Left ventricle myocardium inferior (tissue), 1 donor: Measurements from ENCODE around the gene TRIM3. TPM values are rescaled to one million over a fixed set of nuclear protein-coding genes. Genes with fewer than 3 reads are reported as not detected.

Experiments
- DNase-seq: peaks from one replicate; pipeline ENCODE4 v3.0.0-alpha.2; 2020
- H3K27ac ChIP-seq: fragments of 200-600 bp; replicated peaks from 2 replicates; pipeline ENCODE4 v1.8.0; 2021
- H3K27me3 ChIP-seq: fragments of 200-600 bp; 2 replicates; pipeline ENCODE4 v1.8.0; 2021; ENCODE audit warnings: low read depth
- H3K36me3 ChIP-seq: fragments of 200-600 bp; 2 replicates; pipeline ENCODE4 v1.8.0; 2021
- H3K4me1 ChIP-seq: fragments of 200-600 bp; 2 replicates; pipeline ENCODE4 v1.8.0; 2021
- H3K4me3 ChIP-seq: fragments of 200-600 bp; 2 replicates; pipeline ENCODE4 v1.8.0; 2021; ENCODE audit warnings: mild to moderate bottlenecking, moderate library complexity
- H3K9me3 ChIP-seq: fragments of 200-600 bp; replicated peaks from 2 replicates; pipeline ENCODE4 v1.8.0; 2021
- CTCF ChIP-seq: fragments of 200-600 bp; IDR thresholded peaks from 2 replicates; pipeline ENCODE4 v1.8.0; 2021; ENCODE audit warnings: antibody characterized with exemption, mild to moderate bottlenecking, borderline replicate concordance
- intact Hi-C: fragments of 100-400 bp; cut with micrococcal nuclease; formaldehyde crosslinking; loops from one replicate; pipeline ENCODE4 v1.11.0; 2022
- total RNA-seq: library from RNA; stranded (reverse); fragmentation: NEBNext Ultra II Directional; extraction: Animal tissue kit (Norgen Biotek cat#: 25700); gene quantifications from one replicate; pipeline ENCODE4 v1.2.1, GENCODE V29; 2021
- donor health status: DM: no; HTN: yes; CAD: no; lungs with severe emphysema.

The TRIM3 gene
- total RNA-seq, 1 donor from 2014 or later = 9.0 TPM

- Histone ChIP-seq H3K4me3 (no peak overlapping the region), H3K9me3 (no peaks in the 10 kb centered on the region), H3K36me3 (peaks cover 86% of the 10 kb centered on the region), H3K4me1 (no peaks in the 10 kb centered on the region), H3K27ac (no peak overlapping the region), H3K27me3 (no peaks in the 10 kb centered on the region)
- intact Hi-C loops = no loop called here
- TF ChIP-seq CTCF = no peak
- no peak for DNase-seq
These were observed 21.5 kb downstream of the TRIM3 start for GRCh38 chr11:6452219-6452618.

- Histone ChIP-seq H3K4me1 (no peaks in the 10 kb centered on the region), H3K27ac (no peak overlapping the region), H3K27me3 (no peaks in the 10 kb centered on the region), H3K36me3 (peaks cover 50% of the 10 kb centered on the region), H3K9me3 (no peaks in the 10 kb centered on the region), H3K4me3 (no peak overlapping the region)
- no peak for TF ChIP-seq CTCF
- DNase-seq = no peak
- intact Hi-C loops = loop anchor here (10.0 kb wide), 1 partner anchor 46 kb away; the partner anchor contains the start of gene DNHD1
These were observed 25.2 kb downstream of the TRIM3 start for GRCh38 chr11:6448574-6448973.

- DNase-seq = peak; percentile 44
These were observed 30.3 kb downstream of the TRIM3 start for GRCh38 chr11:6443269-6444003.

GRCh38 chr11:6442441-6442840 is 31.3 kb downstream of the TRIM3 start:
- peaks cover under 1% of the 10 kb centered on the region for H3K36me3 ChIP-seq
- DNase-seq = no peak
- intact Hi-C loops = loop anchor here (5.0 to 10.0 kb wide), 2 partner anchors 52 to 65 kb away; partner anchors contain the start of gene DNHD1
- no peak for TF ChIP-seq CTCF
- no peaks in the 10 kb centered on the region for H3K27me3 ChIP-seq
- H3K27ac ChIP-seq = no peak overlapping the region
- no peaks in the 10 kb centered on the region for H3K9me3 ChIP-seq
- H3K4me1 ChIP-seq = no peaks in the 10 kb centered on the region
- no peak overlapping the region for H3K4me3 ChIP-seq

More at GRCh38 chr11:6443269-6444003, 30.3 kb downstream of the TRIM3 start:
- Histone ChIP-seq H3K27me3 (no peaks in the 10 kb centered on the region), H3K4me1 (no peaks in the 10 kb centered on the region), H3K27ac (no peak overlapping the region), H3K36me3 (peaks cover 10% of the 10 kb centered on the region), H3K9me3 (no peaks in the 10 kb centered on the region), H3K4me3 (no peak overlapping the region)
- TF ChIP-seq CTCF = peak; percentile 87
- intact Hi-C loops = loop anchor here (5.0 to 10.0 kb wide), 2 partner anchors 51 to 66 kb away; partner anchors contain the start of gene DNHD1

- Histone ChIP-seq H3K27me3 (no peaks in the 10 kb centered on the region), H3K9me3 (no peaks in the 10 kb centered on the region), H3K36me3 (no peaks in the 10 kb centered on the region), H3K4me1 (no peaks in the 10 kb centered on the region), H3K4me3 (no peak within 1 kb of the TSS), H3K27ac (no peak within 1 kb of the TSS)
- intact Hi-C loops = loop anchor here (5.0 to 10.0 kb wide), 2 partner anchors 54 to 64 kb away; partner anchors contain the start of gene DNHD1
- TF ChIP-seq CTCF = no peak
- DNase-seq = no peak
These were observed 32.8 kb downstream of the TRIM3 start, which contains the start of gene HPX for GRCh38 chr11:6440906-6441358. TSS of gene HPX (minus strand) at chr11:6440987. CDS start at chr11:6440963, 24 bp downstream.
